Parathyroid adenoma (tissue), 2 donors: ENCODE data around the gene HOXD12.

Experiments
- H2AFZ ChIP-seq: fragments of 300-600 bp; sonication (generic); one replicate; pipeline ENCODE4 v1.7.0; 2017; ENCODE audit warnings: antibody characterized with exemption, mild to moderate bottlenecking
- H3K27ac ChIP-seq: fragments of 300-600 bp; sonication (generic); one replicate; pipeline ENCODE4 v1.7.0; 2017
- H3K27me3 ChIP-seq: fragments of 300-600 bp; sonication (generic); one replicate; pipeline ENCODE4 v1.7.0; 2017; ENCODE audit warnings: low read length; ENCODE audit not compliant: control insufficient read depth, insufficient read depth
- H3K36me3 ChIP-seq: fragments of 300-600 bp; sonication (generic); one replicate; pipeline ENCODE4 v1.7.0; 2017; ENCODE audit warnings: low read length; ENCODE audit not compliant: control insufficient read depth, insufficient read depth
- H3K4me1 ChIP-seq: fragments of 300-600 bp; sonication (generic); one replicate; pipeline ENCODE4 v1.7.0; 2017; ENCODE audit warnings: control low read depth
- H3K4me2 ChIP-seq: fragments of 300-600 bp; sonication (generic); one replicate; pipeline ENCODE4 v1.7.0; 2017; ENCODE audit warnings: low read length
- H3K4me3 ChIP-seq: fragments of 300-600 bp; sonication (generic); one replicate; pipeline ENCODE4 v1.7.0; 2017; ENCODE audit warnings: low read depth, low read length
- H3K79me2 ChIP-seq: fragments of 300-600 bp; sonication (generic); one replicate; pipeline ENCODE4 v1.7.0; 2017; ENCODE audit warnings: control low read depth
- H3K9ac ChIP-seq: fragments of 300-600 bp; sonication (generic); one replicate; pipeline ENCODE4 v1.7.0; 2017; ENCODE audit warnings: mild to moderate bottlenecking
- H3K9me3 ChIP-seq: fragments of 300-600 bp; sonication (generic); one replicate; pipeline ENCODE4 v1.7.0; 2017; ENCODE audit warnings: low read length; ENCODE audit not compliant: control insufficient read depth
- TF ChIP-seq, protein P1 (sequence below): fragments of 300-600 bp; sonication (generic); IDR thresholded peaks from one replicate; pipeline ENCODE4 v1.7.0; 2017; ENCODE audit warnings: antibody characterized with exemption, mild to moderate bottlenecking
- donor health status: primary hyperparathyroidism.

Gene HOXD12

DNA sequence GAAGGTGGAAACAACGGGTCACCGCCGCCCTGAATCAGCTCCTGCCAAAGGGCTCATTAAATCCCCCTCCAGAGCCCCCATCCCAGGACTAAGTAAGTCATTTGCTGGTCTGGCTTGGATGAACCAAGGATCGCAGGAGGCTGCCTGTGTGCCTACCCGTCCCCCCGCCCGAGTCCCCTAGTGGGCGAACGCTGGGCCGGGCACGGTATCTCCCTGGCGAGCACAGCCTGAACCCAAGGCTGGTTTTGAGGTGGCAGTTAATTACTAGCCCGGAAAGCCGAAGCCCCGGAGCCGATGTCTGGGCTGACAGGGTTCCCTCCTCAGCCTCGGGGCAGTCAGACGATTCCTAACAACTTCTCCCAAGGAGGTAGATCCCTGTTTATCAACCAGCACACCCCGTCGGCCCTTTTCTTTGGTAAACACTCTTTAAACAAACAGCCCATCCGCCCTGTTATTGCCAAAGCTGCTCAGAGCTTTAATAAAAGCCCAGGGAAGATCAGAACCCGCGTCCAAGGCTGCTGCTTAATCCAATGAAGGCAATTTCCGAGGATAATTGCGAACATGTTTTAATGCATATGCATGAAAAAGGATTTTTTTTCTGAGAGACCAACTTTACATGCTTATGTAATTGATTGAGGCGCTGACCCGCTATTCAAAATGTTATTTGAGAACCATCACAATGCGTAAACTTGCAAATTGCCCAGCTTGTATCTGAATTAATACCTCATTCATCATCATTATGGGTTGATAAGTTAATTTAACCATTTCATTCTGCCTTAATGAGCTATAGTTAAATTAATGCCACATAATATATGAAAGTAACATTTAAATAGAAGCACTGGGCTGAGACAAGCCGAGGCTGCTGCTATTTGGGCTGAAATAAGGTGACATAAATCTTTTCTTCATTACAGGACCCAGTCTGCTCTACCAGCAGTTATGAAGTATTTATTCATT, 26.4 kb upstream of the HOXD12 start:
- H3K36me3 ChIP-seq: no peaks in the 10 kb centered on the region
- no peaks in the 10 kb centered on the region for H3K4me1 ChIP-seq
- TF ChIP-seq, protein P1, sequence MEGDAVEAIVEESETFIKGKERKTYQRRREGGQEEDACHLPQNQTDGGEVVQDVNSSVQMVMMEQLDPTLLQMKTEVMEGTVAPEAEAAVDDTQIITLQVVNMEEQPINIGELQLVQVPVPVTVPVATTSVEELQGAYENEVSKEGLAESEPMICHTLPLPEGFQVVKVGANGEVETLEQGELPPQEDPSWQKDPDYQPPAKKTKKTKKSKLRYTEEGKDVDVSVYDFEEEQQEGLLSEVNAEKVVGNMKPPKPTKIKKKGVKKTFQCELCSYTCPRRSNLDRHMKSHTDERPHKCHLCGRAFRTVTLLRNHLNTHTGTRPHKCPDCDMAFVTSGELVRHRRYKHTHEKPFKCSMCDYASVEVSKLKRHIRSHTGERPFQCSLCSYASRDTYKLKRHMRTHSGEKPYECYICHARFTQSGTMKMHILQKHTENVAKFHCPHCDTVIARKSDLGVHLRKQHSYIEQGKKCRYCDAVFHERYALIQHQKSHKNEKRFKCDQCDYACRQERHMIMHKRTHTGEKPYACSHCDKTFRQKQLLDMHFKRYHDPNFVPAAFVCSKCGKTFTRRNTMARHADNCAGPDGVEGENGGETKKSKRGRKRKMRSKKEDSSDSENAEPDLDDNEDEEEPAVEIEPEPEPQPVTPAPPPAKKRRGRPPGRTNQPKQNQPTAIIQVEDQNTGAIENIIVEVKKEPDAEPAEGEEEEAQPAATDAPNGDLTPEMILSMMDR: no peak
- H3K4me2 ChIP-seq: no peak overlapping the region
- no peak overlapping the region for H3K9ac ChIP-seq
- H3K27ac ChIP-seq: no peak overlapping the region
- no peaks in the 10 kb centered on the region for H3K9me3 ChIP-seq
- H2AFZ ChIP-seq: no peak overlapping the region
- no peaks in the 10 kb centered on the region for H3K79me2 ChIP-seq
- peaks cover 26% of the 10 kb centered on the region for H3K27me3 ChIP-seq
- H3K4me3 ChIP-seq: no peak overlapping the region

DNA sequence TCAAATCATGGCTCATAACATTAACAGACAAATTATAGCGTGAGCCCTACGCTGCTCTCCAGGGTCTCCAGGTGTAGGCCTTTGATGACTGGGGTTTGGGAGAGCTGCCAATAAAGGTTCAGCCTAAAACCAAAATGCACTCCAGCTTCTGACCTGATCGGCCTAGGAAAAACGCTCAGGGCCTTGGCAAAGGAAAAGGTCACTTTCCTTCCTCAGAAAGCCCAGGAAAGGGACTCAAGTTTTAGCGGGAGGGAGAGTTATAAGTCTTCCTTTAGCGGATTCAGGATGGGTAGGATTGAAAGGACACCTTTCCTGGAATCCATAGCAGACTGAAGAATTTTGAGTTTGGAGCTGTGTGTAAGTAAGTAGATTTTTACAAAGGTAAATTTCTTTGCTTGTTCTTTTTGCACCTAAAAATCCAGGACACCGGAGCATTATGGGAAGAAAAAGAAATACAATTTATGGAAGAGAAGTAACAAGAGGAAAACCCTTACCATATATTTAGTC, 24.6 kb upstream of the HOXD12 start:
- Histone ChIP-seq H3K4me1 (no peaks in the 10 kb centered on the region), H3K9me3 (no peaks in the 10 kb centered on the region), H3K27me3 (peaks cover 33% of the 10 kb centered on the region), H3K79me2 (no peaks in the 10 kb centered on the region), H3K4me3 (no peak overlapping the region), H2AFZ (no peak overlapping the region), H3K4me2 (no peak overlapping the region), H3K36me3 (no peaks in the 10 kb centered on the region), H3K27ac (no peak overlapping the region), H3K9ac (no peak overlapping the region)
- TF ChIP-seq, protein P1: no peak

- Histone ChIP-seq H3K9ac (no peak overlapping the region), H2AFZ (no peak overlapping the region), H3K36me3 (no peaks in the 10 kb centered on the region), H3K79me2 (no peaks in the 10 kb centered on the region), H3K27me3 (peaks cover 33% of the 10 kb centered on the region), H3K4me1 (no peaks in the 10 kb centered on the region), H3K27ac (no peak overlapping the region), H3K4me3 (no peak overlapping the region), H3K9me3 (no peaks in the 10 kb centered on the region), H3K4me2 (no peak overlapping the region)
- TF ChIP-seq, protein P1: no peak
Observed at GRCh38 chr2:176075481-176075880, 24.1 kb upstream of the HOXD12 start.

GRCh38 chr2:176076063-176076462, 23.5 kb upstream of the HOXD12 start:
- Histone ChIP-seq H3K9ac (no peak overlapping the region), H3K36me3 (no peaks in the 10 kb centered on the region), H2AFZ (no peak overlapping the region), H3K79me2 (no peaks in the 10 kb centered on the region), H3K27ac (no peak overlapping the region), H3K4me2 (no peak overlapping the region), H3K4me1 (no peaks in the 10 kb centered on the region), H3K9me3 (no peaks in the 10 kb centered on the region), H3K4me3 (no peak overlapping the region), H3K27me3 (peaks cover 33% of the 10 kb centered on the region)
- TF ChIP-seq, protein P1: no peak
